Prostate gland (tissue), 2 donors: ENCODE results near the gene RALGPS1. TPM values are rescaled to one million over a fixed set of nuclear protein-coding genes. Genes with fewer than 3 reads are reported as not detected.

Experiments
- DNase-seq: peaks from one replicate; pipeline ENCODE4 v3.0.0-alpha.2; 2019; ENCODE audit warnings: low spot score
- H3K27ac ChIP-seq, 2 donors: fragments of 200-600 bp; sonication (generic); 2 replicates each; pipeline ENCODE4 v1.5.1; 2017 to 2019
- H3K27me3 ChIP-seq: fragments of 200-600 bp; sonication (generic); replicated peaks from 2 replicates; pipeline ENCODE4 v1.5.1; 2019; ENCODE audit not compliant: insufficient read depth
- H3K36me3 ChIP-seq, 2 donors: fragments of 200-600 bp; sonication (generic); 1 replicate in 1 of 2; 2 replicates in 1 of 2; pipeline versions ENCODE4 v1.5.1 to v1.8.1; 2017 to 2019
- H3K4me1 ChIP-seq: fragments of 200-600 bp; sonication (generic); replicated peaks from 2 replicates; pipeline ENCODE4 v1.5.1; 2019
- H3K4me3 ChIP-seq, 2 donors: fragments of 200-600 bp; sonication (generic); 2 replicates each; pipeline ENCODE4 v1.5.1; 2017 to 2019
- H3K9me3 ChIP-seq: fragments of 200-600 bp; sonication (generic); 2 replicates; pipeline ENCODE4 v1.5.1; 2017
- POLR2A ChIP-seq: fragments of 450-650 bp; IDR thresholded peaks from one replicate; pipeline ENCODE4 v1.6.1; 2016; ENCODE audit warnings: antibody characterized with exemption, mild to moderate bottlenecking
- POLR2AphosphoS5 ChIP-seq: sonication (generic); formaldehyde crosslinking; IDR thresholded peaks from one replicate; pipeline ENCODE4 v1.6.1; 2017; ENCODE audit warnings: antibody characterized with exemption
- WGBS: methylation state at CpG from one replicate; pipeline ENCODE4 v1.1.5; 2018; 5-methylcytosine and 5-hydroxymethylcytosine counted together
- intact Hi-C: fragments of 100-400 bp; cut with DNase I; formaldehyde crosslinking; loops from one replicate; pipeline ENCODE4 v1.14.2; 2022
- total RNA-seq, 2 donors: library from RNA; depleted of rRNA; stranded (reverse); fragments of >200 nt; gene quantifications; one replicate each; pipeline ENCODE4 v1.1.0, GENCODE V29; 2016
- TF ChIP-seq, protein P1 (sequence below), 4 experiments: fragments of 200-600 bp in 2 of 4; fragments of 450-650 bp in 2 of 4; sonication (generic) in 2 of 4; IDR thresholded peaks; 1 replicate in 3 of 4; 2 replicates in 1 of 4; pipeline ENCODE4 v1.5.1; 2016 to 2019; ENCODE audit warnings: antibody characterized with exemption in 4 of 4, mild to moderate bottlenecking in 2 of 4, moderate library complexity in 2 of 4

RALGPS1 gene
- total RNA-seq, 2 donors from 2014 or later = 14.7 to 20.7 TPM

DNA sequence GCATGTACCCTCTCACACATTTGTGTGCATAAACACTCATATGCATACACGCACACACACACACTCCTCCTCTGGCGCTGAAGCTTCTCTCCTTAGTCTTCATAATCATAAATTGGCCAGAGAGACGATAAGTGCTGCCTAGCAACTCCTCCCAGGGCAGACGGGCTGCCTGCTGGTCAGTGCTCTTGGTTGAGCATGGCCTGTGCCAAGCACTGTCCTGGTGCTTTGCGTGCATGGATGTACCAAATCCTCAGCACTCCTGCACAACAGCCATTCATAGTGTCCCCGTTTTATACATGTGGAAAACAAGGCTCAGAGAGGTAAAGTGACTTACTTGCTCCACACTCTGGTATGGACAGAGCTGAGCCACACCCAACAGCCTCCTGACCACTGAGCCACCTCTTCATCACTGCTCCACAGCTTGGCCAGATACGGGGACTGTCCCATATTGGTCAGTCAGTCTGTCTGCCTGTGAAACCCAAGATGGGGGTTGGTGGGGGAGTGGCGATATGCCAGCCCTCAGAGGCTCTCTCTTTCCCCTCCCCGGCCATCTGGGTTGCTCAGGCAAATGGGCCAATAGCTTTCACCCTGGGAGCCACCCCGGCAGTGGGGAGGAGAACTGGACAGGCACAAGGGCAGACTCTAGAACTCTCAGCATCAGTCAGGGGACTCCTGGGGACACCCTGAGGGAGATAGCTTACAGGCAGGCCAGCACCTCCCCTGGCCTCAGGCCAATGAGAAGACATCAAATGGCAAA, 285.7 kb downstream of the RALGPS1 start:
- intact Hi-C loops = no loop called here
- TF ChIP-seq POLR2A = no peak
- no peaks in the 10 kb centered on the region for H3K36me3 ChIP-seq
- H3K9me3 ChIP-seq = no peaks in the 10 kb centered on the region
- no peaks in the 10 kb centered on the region for H3K27me3 ChIP-seq
- no peaks in the 10 kb centered on the region for H3K4me1 ChIP-seq
- no peak overlapping the region for H3K4me3 ChIP-seq
- H3K27ac ChIP-seq = no peak overlapping the region
- 80% methylated on average over 10 of the region's 10 CpGs for WGBS
- no peak for DNase-seq

DNA sequence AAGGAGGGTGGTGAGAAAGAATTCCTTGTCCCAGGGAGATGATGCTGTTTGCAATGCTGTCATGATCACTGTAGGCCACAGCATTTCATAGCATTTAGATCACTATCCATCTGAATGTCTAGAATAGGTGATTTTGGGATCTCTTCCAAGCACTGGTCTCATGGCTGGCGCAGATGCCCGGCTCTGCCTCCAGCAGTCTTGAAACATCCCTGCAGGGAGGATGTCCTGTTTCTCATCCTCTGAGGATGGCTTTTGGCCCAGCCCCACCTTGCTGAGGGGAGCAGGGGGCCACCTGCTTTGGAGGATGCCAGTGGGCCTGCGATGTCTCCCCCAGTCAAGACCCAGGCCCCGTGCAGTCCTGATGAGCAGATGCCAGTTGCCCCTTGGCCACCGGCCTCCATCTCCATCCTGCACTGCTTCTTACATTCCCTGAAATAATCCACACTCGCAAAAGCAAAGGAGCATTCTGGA, 286.5 kb downstream of the RALGPS1 start:
- no peak for TF ChIP-seq POLR2A
- TF ChIP-seq, protein P1, sequence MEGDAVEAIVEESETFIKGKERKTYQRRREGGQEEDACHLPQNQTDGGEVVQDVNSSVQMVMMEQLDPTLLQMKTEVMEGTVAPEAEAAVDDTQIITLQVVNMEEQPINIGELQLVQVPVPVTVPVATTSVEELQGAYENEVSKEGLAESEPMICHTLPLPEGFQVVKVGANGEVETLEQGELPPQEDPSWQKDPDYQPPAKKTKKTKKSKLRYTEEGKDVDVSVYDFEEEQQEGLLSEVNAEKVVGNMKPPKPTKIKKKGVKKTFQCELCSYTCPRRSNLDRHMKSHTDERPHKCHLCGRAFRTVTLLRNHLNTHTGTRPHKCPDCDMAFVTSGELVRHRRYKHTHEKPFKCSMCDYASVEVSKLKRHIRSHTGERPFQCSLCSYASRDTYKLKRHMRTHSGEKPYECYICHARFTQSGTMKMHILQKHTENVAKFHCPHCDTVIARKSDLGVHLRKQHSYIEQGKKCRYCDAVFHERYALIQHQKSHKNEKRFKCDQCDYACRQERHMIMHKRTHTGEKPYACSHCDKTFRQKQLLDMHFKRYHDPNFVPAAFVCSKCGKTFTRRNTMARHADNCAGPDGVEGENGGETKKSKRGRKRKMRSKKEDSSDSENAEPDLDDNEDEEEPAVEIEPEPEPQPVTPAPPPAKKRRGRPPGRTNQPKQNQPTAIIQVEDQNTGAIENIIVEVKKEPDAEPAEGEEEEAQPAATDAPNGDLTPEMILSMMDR (IDR thresholded peaks at IDR 0.05) = no peak
- no peak for TF ChIP-seq POLR2AphosphoS5
- no peaks in the 10 kb centered on the region for H3K9me3 ChIP-seq
- no peaks in the 10 kb centered on the region for H3K36me3 ChIP-seq
- intact Hi-C loops = no loop called here
- no peak overlapping the region for H3K4me3 ChIP-seq
- no peaks in the 10 kb centered on the region for H3K4me1 ChIP-seq
- no peak overlapping the region for H3K27ac ChIP-seq
- no peak for DNase-seq
- H3K27me3 ChIP-seq = no peaks in the 10 kb centered on the region
- 94% methylated on average over 6 of the region's 6 CpGs for WGBS

DNA sequence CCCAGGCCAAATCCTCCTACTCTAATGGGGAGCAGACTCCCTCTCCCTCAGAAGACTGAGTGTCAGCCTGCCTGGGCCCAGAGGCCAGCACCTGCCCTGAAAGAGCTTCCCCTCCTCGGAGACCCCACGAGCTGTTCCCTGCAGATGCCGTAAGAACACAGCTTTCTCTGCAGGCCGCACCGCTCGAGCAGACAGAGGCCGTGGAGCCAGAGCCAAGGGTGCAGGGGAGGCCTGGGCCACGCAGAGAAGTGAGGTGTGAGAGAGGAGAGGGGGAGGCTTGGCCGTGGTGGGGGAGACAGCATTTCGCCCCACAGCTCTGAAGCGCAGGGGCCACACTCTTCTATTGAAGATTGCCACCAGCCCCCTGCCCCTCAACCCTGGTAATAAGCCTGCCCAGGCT, 287.1 kb downstream of the RALGPS1 start:
- Histone ChIP-seq H3K36me3 (no peaks in the 10 kb centered on the region), H3K27ac (no peak overlapping the region), H3K9me3 (no peaks in the 10 kb centered on the region), H3K27me3 (no peaks in the 10 kb centered on the region), H3K4me3 (no peak overlapping the region), H3K4me1 (no peaks in the 10 kb centered on the region)
- 93% methylated on average over 11 of the region's 11 CpGs for WGBS
- intact Hi-C loops = no loop called here
- TF ChIP-seq POLR2AphosphoS5 (no peak), POLR2A (no peak)
- TF ChIP-seq, protein P1 (IDR thresholded peaks at IDR 0.05) = no peak
- DNase-seq = no peak

DNA sequence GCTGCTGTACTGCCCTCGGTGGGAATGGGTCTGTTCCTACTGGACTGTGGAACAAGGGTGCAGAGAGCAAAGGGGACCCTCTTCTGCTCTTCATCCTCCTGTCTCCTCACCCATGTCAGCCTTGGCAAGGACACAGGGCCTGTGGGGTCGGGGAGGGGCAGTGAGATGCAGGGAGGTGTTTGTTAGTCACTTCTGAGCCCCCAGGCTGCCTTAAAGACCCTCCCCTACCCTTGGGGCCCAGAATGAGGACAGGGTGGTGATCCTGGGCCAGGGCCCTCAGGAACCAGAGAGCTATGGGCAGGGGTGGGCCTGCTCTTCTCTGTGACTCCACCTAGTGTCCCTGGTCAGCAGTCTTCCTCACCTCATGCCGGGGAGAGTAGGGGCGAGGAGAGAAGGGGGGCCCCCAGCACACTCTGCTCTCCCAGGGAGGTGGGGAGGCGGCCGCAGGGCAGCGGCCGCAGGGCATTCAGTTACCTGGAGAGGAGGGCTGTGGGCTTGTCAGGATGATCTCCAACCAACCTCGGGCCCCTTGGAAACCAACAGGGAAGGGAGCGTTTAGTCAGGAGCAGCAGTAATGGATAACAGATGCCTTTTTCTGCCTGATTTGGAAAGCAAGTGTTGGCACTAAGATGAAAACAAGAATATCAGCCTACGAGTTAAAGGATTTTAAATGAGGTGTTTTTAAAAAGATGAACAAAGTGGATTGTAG, 288.0 kb downstream of the RALGPS1 start:
- no peaks in the 10 kb centered on the region for H3K27me3 ChIP-seq
- DNase-seq = no peak
- no peaks in the 10 kb centered on the region for H3K36me3 ChIP-seq
- no peak for TF ChIP-seq POLR2A
- TF ChIP-seq POLR2AphosphoS5 = no peak
- TF ChIP-seq, protein P1 (IDR thresholded peaks at IDR 0.05) = no peak
- H3K27ac ChIP-seq = no peak overlapping the region
- intact Hi-C loops = no loop called here
- WGBS = 73% methylated on average over 10 of the region's 11 CpGs
- H3K4me1 ChIP-seq = no peaks in the 10 kb centered on the region
- H3K4me3 ChIP-seq = no peak overlapping the region
- H3K9me3 ChIP-seq = no peaks in the 10 kb centered on the region

DNA sequence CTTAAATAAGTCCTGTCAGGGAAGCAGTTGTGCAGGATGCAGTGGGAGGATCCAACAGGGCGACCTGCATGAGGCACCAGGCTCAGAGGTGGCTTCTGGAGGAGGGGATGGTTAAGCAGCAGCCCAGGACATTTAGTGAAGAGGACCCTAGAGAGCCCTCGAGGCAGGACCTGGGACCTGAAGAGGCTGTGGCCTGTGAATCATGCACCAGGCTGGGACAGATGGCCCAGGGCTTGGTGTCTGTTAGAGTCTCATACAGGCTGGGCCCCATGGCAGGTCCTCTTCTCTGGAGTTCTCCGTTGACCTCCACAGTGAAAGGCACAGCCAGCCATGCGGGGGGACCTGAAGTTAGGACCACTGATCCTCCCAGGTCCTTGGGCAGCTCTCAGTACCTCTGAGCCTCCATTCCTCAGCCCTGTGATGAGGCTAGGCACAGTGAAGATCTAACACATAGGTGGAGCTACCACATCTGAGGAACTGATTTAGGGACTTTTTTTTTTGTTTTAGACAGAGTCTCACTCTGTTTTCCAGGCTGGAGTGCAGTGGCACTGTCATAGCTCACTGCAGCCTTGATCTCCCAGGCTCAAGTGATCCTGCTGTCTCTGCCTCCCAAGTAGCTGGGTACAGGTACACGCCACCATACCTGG, 289.2 kb downstream of the RALGPS1 start:
- 94% methylated on average over 4 of the region's 5 CpGs for WGBS
- Histone ChIP-seq H3K27me3 (no peaks in the 10 kb centered on the region), H3K27ac (no peak overlapping the region), H3K4me3 (no peak overlapping the region), H3K36me3 (no peaks in the 10 kb centered on the region), H3K4me1 (no peaks in the 10 kb centered on the region), H3K9me3 (no peaks in the 10 kb centered on the region)
- TF ChIP-seq, protein P1 (IDR thresholded peaks at IDR 0.05) = no peak
- TF ChIP-seq POLR2AphosphoS5 = no peak
- no peak for TF ChIP-seq POLR2A
- intact Hi-C loops = no loop called here
- DNase-seq = no peak
